GM12878 (cell line): ENCODE data around the gene SRP14. TPM values are rescaled to one million over a fixed set of nuclear protein-coding genes. Genes with fewer than 3 reads are reported as not detected.
A peak's percentile ranks its signal among the peaks of the same experiment; 100 is the strongest.

Experiments used
- BRCA1 ChIP-seq: IDR thresholded peaks from 2 replicates; pipeline ENCODE4 v1.6.1; 2011; ENCODE audit warnings: low read depth, low read length, improper control_type of control experiment
- CEBPB ChIP-seq, 2 experiments: fragments of 150-350 bp in 1 of 2; IDR thresholded peaks; 2 replicates each; pipeline ENCODE4 v1.6.1; 2012 to 2014; ENCODE audit warnings: low read depth in 2 of 2, low read length in 2 of 2, borderline replicate concordance in 1 of 2, inconsistent platforms in 1 of 2
- CREB1 ChIP-seq: IDR thresholded peaks from 2 replicates; pipeline ENCODE4 v1.6.1; 2012; ENCODE audit warnings: low read depth, mild to moderate bottlenecking, inconsistent platforms
- JUNB ChIP-seq: IDR thresholded peaks from 2 replicates; pipeline ENCODE4 v1.6.1; 2016; ENCODE audit warnings: antibody characterized with exemption, mild to moderate bottlenecking
- NFYA ChIP-seq: IDR thresholded peaks from 2 replicates; pipeline ENCODE4 v1.6.1; 2011; ENCODE audit warnings: low read depth, mild to moderate bottlenecking, low read length, improper control_type of control experiment, borderline replicate concordance
- POLR2AphosphoS2 ChIP-seq: IDR thresholded peaks from 2 replicates; pipeline ENCODE4 v1.6.1; 2011; ENCODE audit warnings: low read depth, mild to moderate bottlenecking, low read length, improper control_type of control experiment, moderate library complexity
- POU2F2 ChIP-seq: IDR thresholded peaks from 3 replicates; pipeline ENCODE4 v1.6.1; 2011; ENCODE audit warnings: low read depth, mild to moderate bottlenecking, low read length, borderline replicate concordance
- SMARCA5 ChIP-seq: fragments of 450-650 bp; IDR thresholded peaks from 2 replicates; pipeline ENCODE4 v1.6.1; 2017; ENCODE audit warnings: mild to moderate bottlenecking
- polyA plus RNA-seq, 11 experiments: library from polyadenylated mRNA; depleted of rRNA in 4 of 11; unstranded in 6 of 11; stranded (reverse) in 5 of 11; fragments of >200 nt; fragmentation: Nextera tagmentation in 4 of 11; fragmentation: Illumina TruSeq in 1 of 11; extraction: Ambion mirVana in 4 of 11; extraction: Trizol in 1 of 11; gene quantifications; 1 replicate in 1 of 11; 2 replicates in 10 of 11; pipeline versions ENCODE4 v1.2.1 to v1.2.3, GENCODE V29; 2011 to 2016; ENCODE audit warnings: inconsistent platforms in 2 of 11, missing spikeins in 2 of 11, low read depth in 1 of 11
- total RNA-seq, 4 experiments: library from RNA; depleted of rRNA in 3 of 4; stranded (reverse); fragments of >200 nt in 3 of 4; fragmentation: Illumina TruSeq in 1 of 4; extraction: Trizol in 1 of 4; gene quantifications; 2 replicates each; pipeline versions ENCODE4 v1.2.1 to v1.2.3, GENCODE V29; 2013 to 2021
- TF ChIP-seq, protein P1 (sequence below): IDR thresholded peaks from 2 replicates; pipeline ENCODE4 v1.6.1; 2012; ENCODE audit warnings: improper control_type of control experiment, low read depth, low read length; ENCODE audit not compliant: insufficient replicate concordance
- TF ChIP-seq, protein P2 (sequence below): fragments of 450-650 bp; IDR thresholded peaks from 2 replicates; pipeline ENCODE4 v1.6.1; 2017; ENCODE audit warnings: mild to moderate bottlenecking, low read depth, inconsistent platforms; ENCODE audit not compliant: poor library complexity, severe bottlenecking
- TF ChIP-seq, protein P3 (sequence below): fragments of 450-650 bp; formaldehyde crosslinking; IDR thresholded peaks from 2 replicates; pipeline ENCODE4 v1.4.0; 2020; ENCODE audit warnings: mild to moderate bottlenecking, moderate library complexity
- TF ChIP-seq, protein P4 (sequence below): IDR thresholded peaks from 2 replicates; pipeline ENCODE4 v1.6.1; 2012; ENCODE audit warnings: low read depth, low read length, improper control_type of control experiment
- TF ChIP-seq, protein P5 (sequence below): fragments of 450-650 bp; conservative IDR thresholded peaks from 2 replicates; pipeline ENCODE4 v1.6.1; 2017; ENCODE audit warnings: mild to moderate bottlenecking, moderate library complexity

SRP14 gene
- total and polyA plus RNA-seq, 10 of the 15 experiments (the other 5 are each of a cell fraction or from before 2014, with no cell fraction given), result 141 to 1,182 (median 493) TPM

DNA sequence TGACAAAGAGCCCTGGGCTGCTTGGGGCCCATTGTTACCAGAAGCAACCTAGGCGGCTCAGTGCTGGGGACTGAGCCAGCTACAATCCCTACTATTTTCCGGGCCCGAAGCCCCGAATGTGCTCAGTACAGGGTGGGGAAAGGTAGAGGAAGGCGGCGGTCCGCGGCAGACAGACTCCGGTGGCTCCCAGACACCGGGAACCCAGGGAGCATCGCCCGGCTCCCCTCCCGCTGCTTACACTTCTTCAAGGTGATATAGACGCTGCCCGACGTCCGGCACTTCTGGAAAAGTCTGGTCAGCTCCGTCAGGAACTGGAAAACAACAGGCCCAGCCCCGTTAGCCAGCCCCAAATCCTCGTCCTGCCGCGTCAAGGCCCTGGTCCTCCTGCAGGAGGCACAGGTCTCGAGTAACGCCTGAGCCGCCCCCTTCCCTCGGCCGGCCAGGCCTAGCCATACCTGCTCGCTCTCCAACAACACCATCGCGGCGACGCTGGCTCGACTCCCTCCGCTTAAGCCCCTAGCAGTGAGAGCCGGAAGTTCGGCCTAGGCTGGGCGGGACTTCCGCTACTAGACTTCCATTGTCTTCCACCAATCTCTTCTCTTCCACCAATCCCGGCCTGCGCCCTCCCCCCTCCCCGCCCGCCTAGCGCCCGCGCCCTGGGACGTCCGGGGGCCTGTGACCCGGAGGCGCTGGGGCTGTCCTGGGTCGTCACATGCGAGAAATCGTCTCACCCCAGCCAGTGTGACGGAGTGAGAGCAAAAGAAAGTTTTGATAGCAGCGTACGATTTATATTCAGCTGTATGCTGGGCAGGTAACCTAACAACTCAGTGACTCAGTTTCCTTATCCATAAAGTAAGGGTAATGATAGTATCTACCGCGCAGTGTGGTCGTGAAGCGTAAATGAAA lies at the start of gene SRP14 (continued):
- TF ChIP-seq, protein P1, sequence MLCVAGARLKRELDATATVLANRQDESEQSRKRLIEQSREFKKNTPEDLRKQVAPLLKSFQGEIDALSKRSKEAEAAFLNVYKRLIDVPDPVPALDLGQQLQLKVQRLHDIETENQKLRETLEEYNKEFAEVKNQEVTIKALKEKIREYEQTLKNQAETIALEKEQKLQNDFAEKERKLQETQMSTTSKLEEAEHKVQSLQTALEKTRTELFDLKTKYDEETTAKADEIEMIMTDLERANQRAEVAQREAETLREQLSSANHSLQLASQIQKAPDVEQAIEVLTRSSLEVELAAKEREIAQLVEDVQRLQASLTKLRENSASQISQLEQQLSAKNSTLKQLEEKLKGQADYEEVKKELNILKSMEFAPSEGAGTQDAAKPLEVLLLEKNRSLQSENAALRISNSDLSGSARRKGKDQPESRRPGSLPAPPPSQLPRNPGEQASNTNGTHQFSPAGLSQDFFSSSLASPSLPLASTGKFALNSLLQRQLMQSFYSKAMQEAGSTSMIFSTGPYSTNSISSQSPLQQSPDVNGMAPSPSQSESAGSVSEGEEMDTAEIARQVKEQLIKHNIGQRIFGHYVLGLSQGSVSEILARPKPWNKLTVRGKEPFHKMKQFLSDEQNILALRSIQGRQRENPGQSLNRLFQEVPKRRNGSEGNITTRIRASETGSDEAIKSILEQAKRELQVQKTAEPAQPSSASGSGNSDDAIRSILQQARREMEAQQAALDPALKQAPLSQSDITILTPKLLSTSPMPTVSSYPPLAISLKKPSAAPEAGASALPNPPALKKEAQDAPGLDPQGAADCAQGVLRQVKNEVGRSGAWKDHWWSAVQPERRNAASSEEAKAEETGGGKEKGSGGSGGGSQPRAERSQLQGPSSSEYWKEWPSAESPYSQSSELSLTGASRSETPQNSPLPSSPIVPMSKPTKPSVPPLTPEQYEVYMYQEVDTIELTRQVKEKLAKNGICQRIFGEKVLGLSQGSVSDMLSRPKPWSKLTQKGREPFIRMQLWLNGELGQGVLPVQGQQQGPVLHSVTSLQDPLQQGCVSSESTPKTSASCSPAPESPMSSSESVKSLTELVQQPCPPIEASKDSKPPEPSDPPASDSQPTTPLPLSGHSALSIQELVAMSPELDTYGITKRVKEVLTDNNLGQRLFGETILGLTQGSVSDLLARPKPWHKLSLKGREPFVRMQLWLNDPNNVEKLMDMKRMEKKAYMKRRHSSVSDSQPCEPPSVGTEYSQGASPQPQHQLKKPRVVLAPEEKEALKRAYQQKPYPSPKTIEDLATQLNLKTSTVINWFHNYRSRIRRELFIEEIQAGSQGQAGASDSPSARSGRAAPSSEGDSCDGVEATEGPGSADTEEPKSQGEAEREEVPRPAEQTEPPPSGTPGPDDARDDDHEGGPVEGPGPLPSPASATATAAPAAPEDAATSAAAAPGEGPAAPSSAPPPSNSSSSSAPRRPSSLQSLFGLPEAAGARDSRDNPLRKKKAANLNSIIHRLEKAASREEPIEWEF, result no peak
- no peak for TF ChIP-seq SMARCA5
- no peak for TF ChIP-seq BRCA1
- 0 out of 3 replicates have a peak, but pooled peaks have one; percentile 67 for TF ChIP-seq POU2F2
- TF ChIP-seq, protein P2, sequence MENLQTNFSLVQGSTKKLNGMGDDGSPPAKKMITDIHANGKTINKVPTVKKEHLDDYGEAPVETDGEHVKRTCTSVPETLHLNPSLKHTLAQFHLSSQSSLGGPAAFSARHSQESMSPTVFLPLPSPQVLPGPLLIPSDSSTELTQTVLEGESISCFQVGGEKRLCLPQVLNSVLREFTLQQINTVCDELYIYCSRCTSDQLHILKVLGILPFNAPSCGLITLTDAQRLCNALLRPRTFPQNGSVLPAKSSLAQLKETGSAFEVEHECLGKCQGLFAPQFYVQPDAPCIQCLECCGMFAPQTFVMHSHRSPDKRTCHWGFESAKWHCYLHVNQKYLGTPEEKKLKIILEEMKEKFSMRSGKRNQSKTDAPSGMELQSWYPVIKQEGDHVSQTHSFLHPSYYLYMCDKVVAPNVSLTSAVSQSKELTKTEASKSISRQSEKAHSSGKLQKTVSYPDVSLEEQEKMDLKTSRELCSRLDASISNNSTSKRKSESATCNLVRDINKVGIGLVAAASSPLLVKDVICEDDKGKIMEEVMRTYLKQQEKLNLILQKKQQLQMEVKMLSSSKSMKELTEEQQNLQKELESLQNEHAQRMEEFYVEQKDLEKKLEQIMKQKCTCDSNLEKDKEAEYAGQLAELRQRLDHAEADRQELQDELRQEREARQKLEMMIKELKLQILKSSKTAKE, result no peak
- TF ChIP-seq CEBPB (IDR thresholded peaks at IDR 0.05; ENCODE audit: borderline replicate concordance in 1 of 2, low read depth in 2 of 2, low read length in 2 of 2), result no peak
- no peak for TF ChIP-seq NFYA
- peak; percentile 87; the same call in 1 of the 2 replicates for TF ChIP-seq POLR2AphosphoS2
- TF ChIP-seq JUNB, result no peak
- TF ChIP-seq, protein P3, sequence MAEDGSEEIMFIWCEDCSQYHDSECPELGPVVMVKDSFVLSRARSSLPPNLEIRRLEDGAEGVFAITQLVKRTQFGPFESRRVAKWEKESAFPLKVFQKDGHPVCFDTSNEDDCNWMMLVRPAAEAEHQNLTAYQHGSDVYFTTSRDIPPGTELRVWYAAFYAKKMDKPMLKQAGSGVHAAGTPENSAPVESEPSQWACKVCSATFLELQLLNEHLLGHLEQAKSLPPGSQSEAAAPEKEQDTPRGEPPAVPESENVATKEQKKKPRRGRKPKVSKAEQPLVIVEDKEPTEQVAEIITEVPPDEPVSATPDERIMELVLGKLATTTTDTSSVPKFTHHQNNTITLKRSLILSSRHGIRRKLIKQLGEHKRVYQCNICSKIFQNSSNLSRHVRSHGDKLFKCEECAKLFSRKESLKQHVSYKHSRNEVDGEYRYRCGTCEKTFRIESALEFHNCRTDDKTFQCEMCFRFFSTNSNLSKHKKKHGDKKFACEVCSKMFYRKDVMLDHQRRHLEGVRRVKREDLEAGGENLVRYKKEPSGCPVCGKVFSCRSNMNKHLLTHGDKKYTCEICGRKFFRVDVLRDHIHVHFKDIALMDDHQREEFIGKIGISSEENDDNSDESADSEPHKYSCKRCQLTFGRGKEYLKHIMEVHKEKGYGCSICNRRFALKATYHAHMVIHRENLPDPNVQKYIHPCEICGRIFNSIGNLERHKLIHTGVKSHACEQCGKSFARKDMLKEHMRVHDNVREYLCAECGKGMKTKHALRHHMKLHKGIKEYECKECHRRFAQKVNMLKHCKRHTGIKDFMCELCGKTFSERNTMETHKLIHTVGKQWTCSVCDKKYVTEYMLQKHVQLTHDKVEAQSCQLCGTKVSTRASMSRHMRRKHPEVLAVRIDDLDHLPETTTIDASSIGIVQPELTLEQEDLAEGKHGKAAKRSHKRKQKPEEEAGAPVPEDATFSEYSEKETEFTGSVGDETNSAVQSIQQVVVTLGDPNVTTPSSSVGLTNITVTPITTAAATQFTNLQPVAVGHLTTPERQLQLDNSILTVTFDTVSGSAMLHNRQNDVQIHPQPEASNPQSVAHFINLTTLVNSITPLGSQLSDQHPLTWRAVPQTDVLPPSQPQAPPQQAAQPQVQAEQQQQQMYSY (CRISPR knock-in tag), result no peak
- TF ChIP-seq, protein P4, sequence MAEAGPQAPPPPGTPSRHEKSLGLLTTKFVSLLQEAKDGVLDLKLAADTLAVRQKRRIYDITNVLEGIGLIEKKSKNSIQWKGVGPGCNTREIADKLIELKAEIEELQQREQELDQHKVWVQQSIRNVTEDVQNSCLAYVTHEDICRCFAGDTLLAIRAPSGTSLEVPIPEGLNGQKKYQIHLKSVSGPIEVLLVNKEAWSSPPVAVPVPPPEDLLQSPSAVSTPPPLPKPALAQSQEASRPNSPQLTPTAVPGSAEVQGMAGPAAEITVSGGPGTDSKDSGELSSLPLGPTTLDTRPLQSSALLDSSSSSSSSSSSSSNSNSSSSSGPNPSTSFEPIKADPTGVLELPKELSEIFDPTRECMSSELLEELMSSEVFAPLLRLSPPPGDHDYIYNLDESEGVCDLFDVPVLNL, result no peak
- no peak for TF ChIP-seq CREB1
- TF ChIP-seq, protein P5, sequence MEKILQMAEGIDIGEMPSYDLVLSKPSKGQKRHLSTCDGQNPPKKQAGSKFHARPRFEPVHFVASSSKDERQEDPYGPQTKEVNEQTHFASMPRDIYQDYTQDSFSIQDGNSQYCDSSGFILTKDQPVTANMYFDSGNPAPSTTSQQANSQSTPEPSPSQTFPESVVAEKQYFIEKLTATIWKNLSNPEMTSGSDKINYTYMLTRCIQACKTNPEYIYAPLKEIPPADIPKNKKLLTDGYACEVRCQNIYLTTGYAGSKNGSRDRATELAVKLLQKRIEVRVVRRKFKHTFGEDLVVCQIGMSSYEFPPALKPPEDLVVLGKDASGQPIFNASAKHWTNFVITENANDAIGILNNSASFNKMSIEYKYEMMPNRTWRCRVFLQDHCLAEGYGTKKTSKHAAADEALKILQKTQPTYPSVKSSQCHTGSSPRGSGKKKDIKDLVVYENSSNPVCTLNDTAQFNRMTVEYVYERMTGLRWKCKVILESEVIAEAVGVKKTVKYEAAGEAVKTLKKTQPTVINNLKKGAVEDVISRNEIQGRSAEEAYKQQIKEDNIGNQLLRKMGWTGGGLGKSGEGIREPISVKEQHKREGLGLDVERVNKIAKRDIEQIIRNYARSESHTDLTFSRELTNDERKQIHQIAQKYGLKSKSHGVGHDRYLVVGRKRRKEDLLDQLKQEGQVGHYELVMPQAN, result peak; percentile 38; the same call in 1 of the 2 replicates
